Measurements from ENCODE around the gene OSBPL7.

OSBPL7 gene, protein sequence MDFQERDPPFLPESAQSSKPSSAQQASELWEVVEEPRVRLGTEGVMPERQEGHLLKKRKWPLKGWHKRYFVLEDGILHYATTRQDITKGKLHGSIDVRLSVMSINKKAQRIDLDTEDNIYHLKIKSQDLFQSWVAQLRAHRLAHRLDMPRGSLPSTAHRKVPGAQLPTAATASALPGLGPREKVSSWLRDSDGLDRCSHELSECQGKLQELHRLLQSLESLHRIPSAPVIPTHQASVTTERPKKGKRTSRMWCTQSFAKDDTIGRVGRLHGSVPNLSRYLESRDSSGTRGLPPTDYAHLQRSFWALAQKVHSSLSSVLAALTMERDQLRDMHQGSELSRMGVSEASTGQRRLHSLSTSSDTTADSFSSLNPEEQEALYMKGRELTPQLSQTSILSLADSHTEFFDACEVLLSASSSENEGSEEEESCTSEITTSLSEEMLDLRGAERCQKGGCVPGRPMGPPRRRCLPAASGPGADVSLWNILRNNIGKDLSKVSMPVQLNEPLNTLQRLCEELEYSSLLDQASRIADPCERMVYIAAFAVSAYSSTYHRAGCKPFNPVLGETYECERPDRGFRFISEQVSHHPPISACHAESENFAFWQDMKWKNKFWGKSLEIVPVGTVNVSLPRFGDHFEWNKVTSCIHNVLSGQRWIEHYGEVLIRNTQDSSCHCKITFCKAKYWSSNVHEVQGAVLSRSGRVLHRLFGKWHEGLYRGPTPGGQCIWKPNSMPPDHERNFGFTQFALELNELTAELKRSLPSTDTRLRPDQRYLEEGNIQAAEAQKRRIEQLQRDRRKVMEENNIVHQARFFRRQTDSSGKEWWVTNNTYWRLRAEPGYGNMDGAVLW

DNA sequence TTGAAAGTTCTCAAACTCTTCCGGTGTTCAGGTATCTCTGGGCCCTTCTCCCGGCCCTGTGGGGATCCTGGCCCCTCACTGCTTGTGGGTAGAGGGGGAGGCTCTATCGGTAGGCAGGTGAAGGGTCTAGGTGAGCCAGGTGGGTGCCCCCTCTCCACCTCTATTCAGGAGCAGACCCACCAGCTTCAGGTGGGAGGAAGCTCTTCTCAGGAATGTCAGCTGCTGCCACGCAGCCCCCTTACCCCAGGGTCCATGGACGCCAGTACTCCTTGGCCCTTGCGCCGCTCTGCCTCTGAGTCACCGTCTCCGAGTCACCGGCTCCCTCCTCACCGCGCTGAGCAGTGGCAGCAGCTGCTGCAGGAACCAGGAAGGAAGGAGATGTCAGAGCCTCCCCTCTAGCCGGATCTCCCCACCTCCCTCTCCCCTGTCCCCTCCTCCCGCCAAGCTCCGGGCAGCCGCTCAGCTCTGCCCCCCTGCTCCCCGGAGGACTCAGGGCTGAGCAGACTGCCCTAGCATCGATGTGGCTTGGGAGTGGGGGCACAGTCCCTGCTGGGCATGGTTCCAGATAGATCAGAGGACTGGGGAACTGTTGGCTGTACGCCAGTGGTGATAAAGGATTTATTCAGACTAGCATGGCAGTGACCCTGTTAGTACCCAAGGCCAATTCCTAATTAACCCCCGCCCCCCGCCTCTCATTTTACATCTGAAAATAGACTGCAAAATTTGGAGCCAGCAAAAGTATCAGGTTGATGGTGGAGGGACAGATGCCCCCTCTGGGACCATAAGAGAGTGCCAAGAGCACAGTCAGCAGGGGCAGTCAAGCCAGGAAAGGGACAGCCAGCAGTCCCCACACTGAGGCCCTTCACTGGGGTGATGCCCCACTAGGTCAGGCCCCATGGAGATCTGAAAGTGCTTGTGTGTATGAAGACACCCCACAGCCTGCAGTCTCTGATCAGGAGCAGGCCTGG, at the start of gene OSBPL7:
TSS of gene OSBPL7 (minus strand) at position 371 of the 968 bp plus-strand sequence. CDS start 1,516 bp downstream, outside the sequence.
- DNase-seq (ENCODE audit: low read depth), result peak; percentile 76

DNA sequence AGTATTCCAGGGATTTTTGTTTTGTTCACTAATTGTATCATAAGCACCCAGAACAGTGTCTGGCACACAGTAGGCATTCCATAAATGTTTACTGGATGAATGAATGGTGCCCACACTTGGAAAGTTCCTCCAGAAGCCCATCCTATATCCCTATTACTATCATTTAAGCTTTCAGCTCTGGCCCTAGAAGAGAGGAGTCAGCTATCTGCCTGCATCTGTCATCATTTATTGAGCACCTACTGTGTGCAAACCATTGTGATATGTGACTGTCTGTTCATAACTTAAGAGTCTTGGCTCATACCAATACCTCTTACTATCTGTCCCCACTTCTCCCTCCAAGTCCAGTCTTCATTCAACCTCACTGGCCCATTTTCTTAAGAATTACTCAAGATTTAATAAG, 49.5 kb upstream of the OSBPL7 start:
- no peak for DNase-seq (ENCODE audit: low read depth)

DNA sequence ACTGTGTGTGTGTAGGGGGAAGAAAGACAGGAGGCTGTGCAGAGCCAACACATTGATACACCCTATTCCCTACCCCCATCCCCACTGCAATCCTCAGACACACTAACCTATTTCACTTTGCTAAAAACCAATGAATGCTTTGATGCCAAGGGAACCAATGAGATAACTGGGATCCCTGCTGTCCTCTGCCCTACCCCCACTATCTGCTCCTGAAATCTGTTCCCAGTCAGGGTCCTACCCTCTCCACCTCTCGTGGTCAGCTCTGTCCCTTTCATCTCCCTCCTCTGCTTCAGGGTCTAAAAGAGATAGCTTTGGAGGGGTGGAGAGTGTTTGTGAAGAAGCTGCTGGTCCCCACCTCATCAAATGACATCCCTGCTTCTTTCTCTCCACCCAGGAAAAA, 48.5 kb upstream of the OSBPL7 start:
- DNase-seq (ENCODE audit: low read depth), result no peak

DNA sequence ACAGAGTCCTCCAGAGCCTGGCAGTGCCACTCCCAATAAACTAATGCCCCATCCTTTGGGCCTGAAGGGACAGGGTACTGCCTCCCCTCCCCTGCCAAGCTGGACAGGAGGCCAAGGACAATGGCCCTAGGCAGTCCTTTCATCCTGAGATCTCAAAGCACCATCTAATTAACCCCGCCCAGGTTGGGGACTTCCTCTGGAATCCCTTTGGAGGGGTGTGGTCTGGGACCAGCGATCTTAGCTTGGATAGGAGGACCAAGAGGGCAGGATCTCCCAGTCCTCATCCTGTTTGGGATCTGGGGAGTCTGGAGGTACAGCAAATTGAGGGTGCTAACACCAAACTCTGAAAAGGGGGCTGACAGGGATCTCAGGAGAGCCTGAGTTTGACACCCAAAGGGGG, 47.5 kb upstream of the OSBPL7 start:
- no peak for DNase-seq (ENCODE audit: low read depth)

DNA sequence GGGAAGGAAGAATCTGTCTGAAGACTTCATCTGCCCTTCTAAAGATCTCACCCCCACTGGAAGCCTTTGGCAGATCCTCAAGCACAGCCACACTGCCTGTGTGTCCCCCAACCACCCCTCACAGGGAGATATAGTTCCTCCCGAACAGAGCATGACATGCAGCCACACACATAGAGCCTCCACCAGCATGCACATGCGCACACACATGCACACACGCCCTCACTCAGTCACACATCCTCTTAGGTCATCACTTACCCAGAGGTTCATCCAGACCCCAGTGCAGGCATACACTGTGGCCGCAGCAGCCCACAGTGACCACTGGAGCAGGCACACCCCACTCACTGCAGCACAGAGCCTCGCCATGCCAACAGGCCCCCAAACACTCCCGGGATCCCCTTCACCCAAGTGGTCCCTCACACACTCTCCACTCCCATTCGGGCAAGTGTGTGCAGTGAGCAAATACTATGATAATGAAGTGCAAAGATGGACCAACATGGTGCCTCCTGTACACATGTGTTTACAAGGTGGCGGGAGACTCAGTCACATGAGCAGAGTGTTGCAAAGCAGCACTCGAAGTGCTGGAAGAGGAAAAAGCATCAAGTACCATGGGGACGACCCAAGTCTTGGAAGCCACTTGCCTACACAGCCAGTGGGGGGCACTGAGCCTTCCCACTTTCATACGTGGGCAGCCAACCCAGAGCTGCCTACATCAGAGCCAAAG, 46.4 kb upstream of the OSBPL7 start:
- DNase-seq (ENCODE audit: low read depth), result no peak

DNA sequence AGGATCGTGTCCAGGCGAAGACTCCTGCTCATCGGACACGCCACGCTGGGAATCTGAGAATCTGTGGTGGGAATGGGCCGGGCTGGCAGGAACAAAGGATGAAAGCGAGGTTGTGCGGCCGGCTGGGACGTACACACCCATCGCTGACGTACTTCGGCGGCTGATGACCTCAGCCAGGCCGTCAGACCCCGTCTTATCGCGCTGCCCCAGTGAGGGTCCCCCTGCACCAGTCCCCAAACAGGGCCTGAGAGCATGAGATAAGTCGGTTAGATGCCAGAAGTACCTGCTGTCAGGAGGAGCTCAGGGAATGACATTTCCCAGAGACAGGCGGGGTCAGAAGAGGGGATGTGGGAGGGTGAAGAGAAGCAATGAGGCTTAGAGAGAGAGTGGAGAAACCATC, 45.3 kb upstream of the OSBPL7 start:
- DNase-seq (ENCODE audit: low read depth), result no peak

DNA sequence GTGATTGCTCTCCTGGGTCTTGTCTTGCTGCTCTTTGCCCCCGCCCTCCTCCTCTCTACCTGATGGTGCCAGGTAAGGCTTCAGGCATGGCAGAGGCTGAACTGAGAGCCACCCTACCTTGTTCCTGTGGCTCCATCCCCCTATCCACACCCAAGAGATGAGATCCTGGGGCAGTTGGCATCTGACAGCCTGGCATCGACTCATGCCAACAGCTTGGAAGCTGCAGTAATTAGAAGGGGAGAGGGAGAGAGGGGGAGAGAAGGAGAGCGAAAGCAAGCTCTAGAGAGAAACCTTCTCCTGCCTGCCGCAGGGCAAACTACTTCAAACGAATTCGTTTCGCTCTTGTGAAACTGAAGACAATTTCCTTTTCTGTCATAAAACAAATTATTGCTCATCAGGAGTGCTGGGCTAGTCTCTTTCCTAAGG, 43.2 kb upstream of the OSBPL7 start:
- no peak for DNase-seq (ENCODE audit: low read depth)

DNA sequence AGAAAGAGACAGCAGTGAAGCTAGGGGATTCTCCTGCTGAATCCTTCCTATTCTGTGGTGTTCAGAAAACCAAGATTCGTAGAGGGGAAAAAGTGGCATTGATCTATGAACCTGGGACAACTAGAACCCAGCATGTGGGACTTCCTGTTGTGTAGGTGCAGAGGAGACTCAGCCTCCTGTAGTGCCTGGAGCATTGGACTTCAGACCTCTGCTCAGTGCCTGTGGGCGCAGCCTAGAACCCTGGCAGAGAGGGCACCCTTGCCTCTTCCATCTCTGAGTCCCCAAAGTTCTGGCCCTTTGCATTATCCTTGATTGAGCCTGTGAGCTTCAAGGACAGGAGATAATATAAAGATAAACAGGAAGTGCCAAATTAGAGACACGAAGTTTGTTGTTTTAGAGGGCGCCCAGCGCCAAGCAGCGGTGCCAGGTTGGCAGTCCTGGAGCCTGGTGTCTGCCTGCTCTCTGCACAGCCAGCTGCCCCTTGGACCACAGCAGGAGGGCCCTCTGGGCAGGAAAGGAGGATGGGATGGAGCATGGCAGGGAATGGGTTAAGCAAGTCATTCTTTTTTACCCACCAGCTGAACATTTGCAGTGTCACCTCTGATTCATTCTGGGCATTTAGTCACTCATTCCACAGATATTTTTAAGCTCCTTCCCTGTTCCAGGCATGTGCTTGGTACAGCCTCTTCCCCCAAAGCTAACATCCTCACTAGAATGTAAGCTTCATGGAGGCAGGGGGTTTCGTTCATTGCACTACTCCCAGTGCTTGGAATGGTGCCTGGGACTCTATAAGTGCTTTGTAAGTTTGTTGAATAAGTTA, 41.2 kb upstream of the OSBPL7 start:
- DNase-seq (ENCODE audit: low read depth), result peak; percentile 74

DNA sequence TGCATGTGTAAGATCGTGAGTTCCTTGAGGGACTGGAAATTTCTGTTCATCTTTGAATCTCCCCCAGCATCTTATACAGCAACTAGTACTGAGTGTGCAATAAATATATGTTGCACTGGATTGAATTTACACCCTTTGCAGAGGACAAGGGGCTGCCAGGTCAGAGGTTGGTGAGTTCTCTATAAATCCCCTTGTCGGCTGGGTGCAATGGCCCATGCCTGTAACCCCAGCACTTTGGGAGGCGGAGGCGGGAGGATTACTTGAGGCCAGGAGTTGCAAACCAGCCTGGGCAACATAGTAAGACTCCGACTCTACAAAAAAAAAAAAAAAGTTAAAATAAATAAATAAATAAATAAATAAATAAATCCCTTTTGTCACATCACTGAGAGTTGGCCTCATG, 38.8 kb upstream of the OSBPL7 start:
- no peak for DNase-seq (ENCODE audit: low read depth)

DNA sequence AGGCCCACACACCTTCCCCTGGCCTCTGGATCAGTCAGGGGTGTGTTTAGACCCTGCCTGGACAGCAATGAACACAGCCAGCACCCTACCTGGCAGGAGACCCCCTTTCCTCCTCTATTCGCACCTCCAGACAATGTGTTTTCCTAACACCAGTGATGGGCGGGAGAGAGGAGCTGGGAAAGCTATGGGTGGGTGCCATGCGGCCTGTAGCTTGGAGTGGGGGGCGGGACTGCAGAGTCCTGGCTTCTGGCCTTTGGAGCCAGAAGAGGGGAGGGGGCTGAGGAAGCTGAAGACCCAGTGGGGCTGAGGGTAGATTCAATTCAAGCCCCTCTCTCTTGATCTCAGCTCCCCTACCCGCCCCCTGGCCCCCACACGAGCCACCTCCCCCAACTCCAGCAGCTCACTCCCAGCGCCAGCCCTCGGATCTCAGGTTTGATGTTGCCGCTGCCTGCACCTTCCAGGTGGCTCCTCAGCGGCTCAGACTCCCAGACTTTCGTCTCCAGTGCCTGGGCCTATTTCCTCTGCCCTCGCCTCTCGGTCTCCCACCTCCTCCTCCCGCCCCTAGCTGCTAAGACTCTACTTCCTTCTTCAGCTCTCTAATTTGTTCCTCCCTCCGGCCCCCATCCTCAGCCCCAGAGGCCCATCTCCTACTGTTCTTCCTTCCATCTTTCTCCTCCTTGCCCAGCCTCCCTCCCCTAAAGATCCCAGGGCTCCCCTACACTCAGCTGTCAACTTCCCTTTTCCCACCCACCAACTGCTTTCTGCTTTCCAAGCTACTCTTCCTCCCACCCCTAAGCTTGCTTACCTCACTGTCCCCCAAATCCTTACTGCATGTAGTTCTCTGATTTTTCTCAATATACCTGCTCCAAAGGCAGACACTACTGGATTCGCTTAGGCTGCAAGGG, 36.2 kb upstream of the OSBPL7 start:
- no peak for DNase-seq (ENCODE audit: low read depth)

DNA sequence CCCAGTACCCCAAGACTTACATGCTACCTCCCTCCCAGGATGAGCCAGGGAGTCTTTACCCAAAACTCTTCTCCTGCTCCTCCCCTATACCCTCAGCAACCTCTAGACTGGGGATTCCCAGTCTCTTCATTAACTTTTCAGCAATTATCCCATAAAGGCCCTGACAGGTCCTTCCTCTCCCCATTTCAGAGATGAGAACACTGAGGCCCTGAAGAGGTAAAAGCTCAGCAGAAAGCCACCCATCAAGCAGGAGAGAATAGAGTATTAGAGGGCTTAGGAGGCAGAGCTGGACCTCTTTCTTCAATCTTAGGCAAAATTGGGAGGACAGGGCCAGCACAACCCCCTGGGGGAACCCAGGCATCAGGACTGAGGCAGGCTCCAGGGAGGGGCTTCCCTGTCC, 35.2 kb upstream of the OSBPL7 start:
- DNase-seq (ENCODE audit: low read depth), result no peak

DNA sequence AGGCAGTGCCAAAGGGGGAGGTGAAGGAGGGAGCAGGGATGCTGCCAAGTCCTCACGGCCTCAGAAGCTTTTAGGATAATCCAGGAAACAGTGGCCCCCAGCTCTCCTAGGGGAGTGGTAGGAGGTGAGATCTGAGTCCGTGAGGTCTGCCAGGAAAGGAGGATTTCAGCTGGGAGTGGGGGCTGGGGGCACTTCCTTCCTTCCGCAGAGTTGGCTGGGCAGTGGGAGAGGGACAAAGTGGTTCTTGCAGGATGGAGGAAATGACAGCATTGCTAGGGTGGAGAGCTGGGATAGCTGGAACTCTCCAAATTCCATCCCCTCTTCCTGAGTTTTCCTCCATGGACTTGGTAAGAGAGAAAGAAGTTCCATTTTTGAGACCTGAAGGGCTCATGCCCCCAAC, 34.1 kb upstream of the OSBPL7 start:
- DNase-seq (ENCODE audit: low read depth), result no peak

DNA sequence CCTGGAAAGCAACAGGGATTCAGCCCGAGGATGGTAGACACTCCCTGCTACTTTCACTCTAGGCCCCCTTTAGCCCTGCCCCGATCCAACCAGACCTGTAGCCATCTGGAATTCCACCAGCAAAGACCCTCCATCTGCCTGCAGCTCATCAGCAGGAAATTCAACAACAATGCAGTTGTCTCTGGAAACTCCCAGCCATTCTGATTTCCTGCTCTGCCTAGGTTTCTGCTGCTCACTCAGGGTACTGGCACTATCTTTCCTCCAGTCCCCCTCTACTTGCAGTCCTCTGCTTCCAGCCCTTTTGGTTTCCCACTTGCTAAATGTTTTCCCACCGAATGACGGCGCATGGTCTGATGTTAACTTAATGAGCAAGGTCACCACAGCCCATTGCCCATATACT, 32.0 kb upstream of the OSBPL7 start:
- no peak for DNase-seq (ENCODE audit: low read depth)

DNA sequence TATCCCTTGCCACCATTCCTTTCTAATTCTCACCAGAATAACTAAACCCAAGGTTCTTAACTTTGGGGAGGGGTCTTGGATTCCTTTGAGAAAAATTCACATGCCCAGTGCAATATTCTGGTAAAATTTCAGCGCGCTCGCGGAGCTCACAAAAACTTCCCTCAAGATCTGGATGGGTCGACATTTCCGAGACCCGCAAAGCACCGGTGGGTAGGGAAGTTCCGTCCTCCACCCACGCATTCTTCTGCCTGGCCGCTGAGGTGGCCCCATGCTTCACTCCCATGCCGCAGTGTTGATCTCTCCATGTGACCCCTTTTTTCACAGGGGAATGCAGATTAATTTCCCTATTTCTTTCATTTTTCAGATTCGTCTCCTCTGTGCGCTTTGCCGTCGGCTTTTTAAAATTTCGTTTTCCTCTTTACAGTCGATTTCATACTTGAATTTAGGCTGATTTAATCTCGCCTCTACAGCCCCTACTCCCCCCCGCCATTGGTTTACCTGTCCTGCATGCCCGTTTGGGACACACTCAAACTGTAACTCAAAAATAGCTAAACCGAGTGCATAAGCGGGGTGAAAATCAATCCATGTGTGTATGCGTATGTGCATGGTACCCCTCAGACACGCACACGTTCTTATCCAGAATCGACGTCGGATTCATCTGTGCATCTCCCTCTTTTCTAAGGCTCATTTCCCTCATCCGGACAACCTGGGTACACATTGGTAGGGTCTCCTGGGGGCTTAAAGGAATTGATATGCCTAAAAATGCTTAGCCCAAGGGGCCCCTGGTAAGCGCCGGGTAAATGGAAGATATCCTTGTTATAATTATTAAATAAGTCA, 30.7 kb upstream of the OSBPL7 start:
- DNase-seq (ENCODE audit: low read depth), result no peak

DNA sequence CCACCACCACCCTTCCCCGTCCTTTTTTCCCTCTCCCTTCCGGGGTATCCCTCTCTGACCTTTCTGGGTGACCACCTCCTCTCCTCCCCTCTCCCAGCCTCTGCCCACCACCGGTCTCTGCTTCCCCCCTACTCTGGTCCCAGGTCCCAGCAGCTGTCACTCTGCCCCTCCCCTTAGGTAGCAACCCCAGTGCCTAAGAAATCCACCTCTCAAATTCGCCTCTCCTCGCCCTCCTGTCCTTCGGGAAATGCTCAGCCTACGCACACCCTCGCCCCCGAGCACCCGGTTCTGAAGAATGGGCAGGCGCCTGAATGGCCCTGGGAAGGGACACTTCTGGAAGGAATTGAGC, 30.1 kb upstream of the OSBPL7 start:
- DNase-seq (ENCODE audit: low read depth), result no peak

DNA sequence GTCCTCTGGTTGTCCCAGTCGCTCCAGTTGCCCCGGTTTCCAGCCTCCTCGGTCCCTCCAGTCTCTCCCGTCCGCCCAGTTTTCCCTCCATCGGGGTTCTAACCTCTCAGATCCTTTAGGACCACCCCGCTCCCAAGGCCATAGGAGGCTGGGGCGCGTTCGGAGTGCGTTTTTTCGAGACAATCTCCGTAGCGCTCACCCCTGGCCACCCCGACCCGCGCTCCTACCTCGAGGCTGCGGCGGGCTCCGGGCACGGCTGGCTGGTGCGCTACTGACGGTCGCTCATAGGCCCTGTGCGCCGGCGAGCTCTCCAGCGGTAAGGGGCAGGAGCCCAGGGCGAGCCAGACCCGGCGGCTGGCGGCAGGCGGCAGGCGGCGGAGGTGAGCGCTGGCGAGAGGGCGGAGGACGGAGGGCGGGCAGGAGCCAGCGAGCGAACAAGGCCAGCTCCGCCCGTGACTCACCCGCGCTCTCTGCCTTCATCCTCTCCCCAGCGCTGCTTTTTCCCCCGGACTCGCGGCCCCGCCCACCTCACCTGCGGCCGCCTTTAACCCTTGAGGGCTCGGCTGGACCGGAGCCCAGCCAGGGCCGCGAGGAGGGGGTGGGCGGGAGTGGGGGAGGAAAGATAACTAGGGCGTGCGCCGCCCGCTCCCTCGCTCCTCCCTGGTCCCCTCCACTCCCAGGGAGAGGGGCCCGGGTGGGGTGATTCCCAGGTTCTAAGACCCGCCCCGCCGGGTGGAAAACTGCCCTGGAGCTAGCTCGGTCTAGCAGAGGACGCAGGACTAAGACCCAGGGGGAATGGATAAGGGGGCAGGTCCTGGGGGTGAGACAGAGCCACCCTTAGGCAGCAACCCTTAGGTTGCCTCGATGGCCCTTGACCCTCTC, 29.3 kb upstream of the OSBPL7 start, which contains the start of gene SP6:
TSS of gene SP6 (minus strand) at position 472 of the 882 bp plus-strand sequence. CDS start 2,734 bp downstream, outside the sequence.
- DNase-seq (ENCODE audit: low read depth), result peak; percentile 48

DNA sequence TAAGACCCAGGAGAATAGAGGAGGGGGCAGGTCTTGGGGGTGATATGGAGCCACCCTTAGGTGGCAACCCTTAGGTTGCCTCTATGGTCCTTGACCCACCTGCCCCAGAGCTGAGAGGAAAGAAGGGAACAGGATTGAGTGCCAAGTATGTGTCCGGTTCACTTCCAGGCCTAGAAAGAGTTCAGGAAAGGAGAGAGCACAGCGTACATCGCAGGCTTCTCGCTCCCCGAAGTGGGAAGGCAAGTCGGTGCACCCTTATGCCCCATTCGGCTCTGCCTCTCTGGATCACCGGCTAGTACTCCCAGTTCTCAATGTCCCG, 28.7 kb upstream of the OSBPL7 start:
- no peak for DNase-seq (ENCODE audit: low read depth)

DNA sequence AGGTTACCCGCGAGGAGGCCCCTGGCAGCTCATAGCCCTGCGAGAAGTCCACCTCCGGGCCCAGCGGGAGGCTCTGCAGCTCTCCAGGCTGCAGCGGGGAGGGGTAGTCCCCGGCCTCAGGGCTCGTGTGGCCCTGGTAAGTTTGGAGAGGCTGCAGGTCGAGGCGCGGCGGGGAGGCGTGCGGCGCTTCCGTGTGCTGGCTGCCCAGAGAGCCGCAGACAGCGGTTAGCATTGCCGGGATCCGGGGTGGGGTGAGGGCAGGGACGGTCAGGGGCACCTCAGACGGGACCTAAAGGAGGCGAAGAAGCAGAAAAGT, 26.6 kb upstream of the OSBPL7 start:
- DNase-seq (ENCODE audit: low read depth), result no peak

Data from iris pigment epithelial cell (primary cell).